ENCODE results near the gene KIAA0586. TPM values are rescaled to one million over a fixed set of nuclear protein-coding genes. Genes with fewer than 3 reads are reported as not detected.
"Not testable (repeated sequence)": the region's sequence is repeated elsewhere in the genome, so short reads cannot be mapped to it uniquely, and the experiment has no call there.

The KIAA0586 gene
- polyA plus RNA-seq, 2 of the 4 experiments (the other 2 are of a cell fraction) = 10.6 to 22.2 TPM

DNA sequence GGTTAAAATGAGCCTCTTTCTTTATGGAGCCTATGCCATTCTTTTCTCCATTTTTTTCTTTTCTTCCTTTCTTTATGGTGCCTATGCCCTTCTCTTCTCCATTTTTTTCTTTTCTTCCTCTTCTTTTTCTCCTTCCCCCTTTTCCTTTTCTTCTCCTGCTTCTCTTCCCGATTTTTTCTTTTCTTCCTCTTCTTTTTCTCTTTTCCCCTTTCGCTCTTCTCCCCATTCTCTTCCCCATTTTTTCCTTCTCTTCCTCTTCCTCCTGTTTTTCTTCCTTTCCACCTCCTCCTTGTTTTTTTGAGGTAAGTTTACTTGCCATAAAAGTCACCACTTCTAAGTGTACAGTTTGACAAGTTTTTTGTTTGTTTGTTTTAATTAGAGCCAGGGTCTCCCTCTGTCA is 50.1 kb downstream of the KIAA0586 start:
- CTCF ChIA-PET = no interaction called here
- no peak overlapping the region for H3K27ac ChIP-seq
- H3K9me3 ChIP-seq = no peaks in the 10 kb centered on the region
- no peak overlapping the region for H3K4me2 ChIP-seq
- TF ChIP-seq NR3C1 (IDR thresholded peaks at IDR 0.05) (no peak), CEBPB (IDR thresholded peaks at IDR 0.05) (no peak), KDM1A (IDR thresholded peaks at IDR 0.05; ENCODE audit: low read depth) (no peak), SREBF2 (IDR thresholded peaks at IDR 0.05) (no peak)
- TF ChIP-seq, protein P1, sequence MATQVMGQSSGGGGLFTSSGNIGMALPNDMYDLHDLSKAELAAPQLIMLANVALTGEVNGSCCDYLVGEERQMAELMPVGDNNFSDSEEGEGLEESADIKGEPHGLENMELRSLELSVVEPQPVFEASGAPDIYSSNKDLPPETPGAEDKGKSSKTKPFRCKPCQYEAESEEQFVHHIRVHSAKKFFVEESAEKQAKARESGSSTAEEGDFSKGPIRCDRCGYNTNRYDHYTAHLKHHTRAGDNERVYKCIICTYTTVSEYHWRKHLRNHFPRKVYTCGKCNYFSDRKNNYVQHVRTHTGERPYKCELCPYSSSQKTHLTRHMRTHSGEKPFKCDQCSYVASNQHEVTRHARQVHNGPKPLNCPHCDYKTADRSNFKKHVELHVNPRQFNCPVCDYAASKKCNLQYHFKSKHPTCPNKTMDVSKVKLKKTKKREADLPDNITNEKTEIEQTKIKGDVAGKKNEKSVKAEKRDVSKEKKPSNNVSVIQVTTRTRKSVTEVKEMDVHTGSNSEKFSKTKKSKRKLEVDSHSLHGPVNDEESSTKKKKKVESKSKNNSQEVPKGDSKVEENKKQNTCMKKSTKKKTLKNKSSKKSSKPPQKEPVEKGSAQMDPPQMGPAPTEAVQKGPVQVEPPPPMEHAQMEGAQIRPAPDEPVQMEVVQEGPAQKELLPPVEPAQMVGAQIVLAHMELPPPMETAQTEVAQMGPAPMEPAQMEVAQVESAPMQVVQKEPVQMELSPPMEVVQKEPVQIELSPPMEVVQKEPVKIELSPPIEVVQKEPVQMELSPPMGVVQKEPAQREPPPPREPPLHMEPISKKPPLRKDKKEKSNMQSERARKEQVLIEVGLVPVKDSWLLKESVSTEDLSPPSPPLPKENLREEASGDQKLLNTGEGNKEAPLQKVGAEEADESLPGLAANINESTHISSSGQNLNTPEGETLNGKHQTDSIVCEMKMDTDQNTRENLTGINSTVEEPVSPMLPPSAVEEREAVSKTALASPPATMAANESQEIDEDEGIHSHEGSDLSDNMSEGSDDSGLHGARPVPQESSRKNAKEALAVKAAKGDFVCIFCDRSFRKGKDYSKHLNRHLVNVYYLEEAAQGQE (IDR thresholded peaks at IDR 0.05) = no peak
- POLR2A ChIA-PET = no interaction called here
- no peak for ATAC-seq
- H3K4me1 ChIP-seq = no peaks in the 10 kb centered on the region
- FAIRE-seq = no peak
- DNase-seq (ENCODE audit: low read depth in 1 of 2, low spot score in 1 of 2) = no peak
- WGBS (ENCODE audit: missing lambda C conversion rate) = 73% methylated on average over 2 of the region's 2 CpGs
- no peak overlapping the region for H3K4me3 ChIP-seq

GRCh38 chr14:58478329-58478728 is 50.8 kb downstream of the KIAA0586 start:
- POLR2A ChIA-PET; FAIRE-seq; H3K4me1 ChIP-seq; H3K4me3 ChIP-seq; DNase-seq (ENCODE audit: low read depth in 1 of 2, low spot score in 1 of 2); CTCF ChIA-PET; H3K27ac ChIP-seq; H3K4me2 ChIP-seq; ATAC-seq; H3K9me3 ChIP-seq: not testable (repeated sequence)
- 96% methylated on average over 5 of the region's 5 CpGs for WGBS (ENCODE audit: missing lambda C conversion rate)

- ChIA-PET CTCF (no interaction called here), POLR2A (no interaction called here)
- no peak overlapping the region for H3K4me2 ChIP-seq
- FAIRE-seq (no peak), DNase-seq (ENCODE audit: low read depth in 1 of 2, low spot score in 1 of 2) (no peak), ATAC-seq (no peak)
- H3K4me1 ChIP-seq = no peaks in the 10 kb centered on the region
- 82% methylated on average over 1 of the region's 1 CpG for WGBS (ENCODE audit: missing lambda C conversion rate)
- no peaks in the 10 kb centered on the region for H3K9me3 ChIP-seq
- no peak overlapping the region for H3K27ac ChIP-seq
- no peak overlapping the region for H3K4me3 ChIP-seq
- no peak for TF ChIP-seq HOXB13 (CRISPR knock-in tag; IDR thresholded peaks at IDR 0.05; ENCODE audit: low read depth)
- no peak for TF ChIP-seq HOXA7 (CRISPR knock-in tag; IDR thresholded peaks at IDR 0.05)
- TF ChIP-seq, protein P2, sequence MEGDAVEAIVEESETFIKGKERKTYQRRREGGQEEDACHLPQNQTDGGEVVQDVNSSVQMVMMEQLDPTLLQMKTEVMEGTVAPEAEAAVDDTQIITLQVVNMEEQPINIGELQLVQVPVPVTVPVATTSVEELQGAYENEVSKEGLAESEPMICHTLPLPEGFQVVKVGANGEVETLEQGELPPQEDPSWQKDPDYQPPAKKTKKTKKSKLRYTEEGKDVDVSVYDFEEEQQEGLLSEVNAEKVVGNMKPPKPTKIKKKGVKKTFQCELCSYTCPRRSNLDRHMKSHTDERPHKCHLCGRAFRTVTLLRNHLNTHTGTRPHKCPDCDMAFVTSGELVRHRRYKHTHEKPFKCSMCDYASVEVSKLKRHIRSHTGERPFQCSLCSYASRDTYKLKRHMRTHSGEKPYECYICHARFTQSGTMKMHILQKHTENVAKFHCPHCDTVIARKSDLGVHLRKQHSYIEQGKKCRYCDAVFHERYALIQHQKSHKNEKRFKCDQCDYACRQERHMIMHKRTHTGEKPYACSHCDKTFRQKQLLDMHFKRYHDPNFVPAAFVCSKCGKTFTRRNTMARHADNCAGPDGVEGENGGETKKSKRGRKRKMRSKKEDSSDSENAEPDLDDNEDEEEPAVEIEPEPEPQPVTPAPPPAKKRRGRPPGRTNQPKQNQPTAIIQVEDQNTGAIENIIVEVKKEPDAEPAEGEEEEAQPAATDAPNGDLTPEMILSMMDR (IDR thresholded peaks at IDR 0.05) = no peak
- TF ChIP-seq MAFK (IDR thresholded peaks at IDR 0.05; ENCODE audit: partially characterized antibody) = no peak
- no peak for TF ChIP-seq RARB (CRISPR knock-in tag; IDR thresholded peaks at IDR 0.05)
- TF ChIP-seq NFE2L2 (conservative IDR thresholded peaks at IDR 0.05; ENCODE audit: low read length) = no peak
- no peak for TF ChIP-seq CHD4 (IDR thresholded peaks at IDR 0.05; ENCODE audit: borderline replicate concordance)
- TF ChIP-seq SMC3 (IDR thresholded peaks at IDR 0.05) = no peak
- TF ChIP-seq CBX2 (IDR thresholded peaks at IDR 0.05; ENCODE audit: borderline replicate concordance, low read depth) = no peak
- TF ChIP-seq TFCP2L1 (CRISPR knock-in tag; IDR thresholded peaks at IDR 0.05) = no peak
- no peak for TF ChIP-seq NPAS2 (CRISPR knock-in tag; IDR thresholded peaks at IDR 0.05; ENCODE audit: borderline replicate concordance)
- TF ChIP-seq RFX5 (IDR thresholded peaks at IDR 0.05) = no peak
- no peak for TF ChIP-seq FOXS1 (CRISPR knock-in tag; IDR thresholded peaks at IDR 0.05)
- TF ChIP-seq POLR2A (IDR thresholded peaks at IDR 0.05; ENCODE audit: low read length) = no peak
- no peak for TF ChIP-seq HDAC2 (IDR thresholded peaks at IDR 0.05)
These were observed 52.5 kb downstream of the KIAA0586 start for GRCh38 chr14:58479975-58480374.

Data from A549 (cell line).